Fibroblast of the aortic adventitia (primary cell): ENCODE results near the gene NFRKB. TPM values are rescaled to one million over a fixed set of nuclear protein-coding genes. Genes with fewer than 3 reads are reported as not detected.

Source experiments
- DNase-seq: peaks from one replicate; pipeline ENCODE4 v3.0.0-alpha.2; 2010; ENCODE audit warnings: low read depth
- H3K4me3 ChIP-seq: 2 replicates; pipeline ENCODE4 v1.5.1; 2011; ENCODE audit warnings: low read depth, mild to moderate bottlenecking, control low read depth, low read length, moderate library complexity
- total RNA-seq: library from RNA; depleted of rRNA; stranded (reverse); fragments of >200 nt; gene quantifications from 2 replicates; pipeline ENCODE4 v1.2.3, GENCODE V29; 2012; ENCODE audit warnings: low replicate concordance
- TF ChIP-seq, protein P1 (sequence below): IDR thresholded peaks from 2 replicates; pipeline ENCODE4 v1.5.1; 2011; ENCODE audit warnings: mild to moderate bottlenecking, low read length, control low read depth, inconsistent platforms; ENCODE audit not compliant: insufficient read depth

The NFRKB gene
- total RNA-seq, 1 donor: 21.5 TPM

DNA sequence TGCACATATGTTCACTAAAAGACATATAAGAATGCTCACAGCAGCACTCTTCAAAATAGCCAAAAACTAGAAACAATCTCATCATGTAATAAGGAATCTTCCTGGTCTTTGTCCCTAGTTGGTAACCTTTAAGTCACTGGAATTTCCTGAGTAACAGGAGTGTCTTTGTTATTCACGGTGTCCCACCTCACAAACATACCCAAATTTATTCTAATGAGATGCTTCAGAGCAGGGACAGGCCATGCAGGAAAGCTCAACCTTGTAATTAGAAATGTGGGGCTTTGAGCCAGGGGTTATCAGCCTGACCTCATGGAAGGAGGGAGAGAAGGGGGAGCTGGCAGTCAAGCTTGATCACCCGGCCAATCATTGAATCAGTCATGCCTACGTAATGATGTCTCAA is 40.3 kb upstream of the NFRKB start:
- TF ChIP-seq, protein P1, sequence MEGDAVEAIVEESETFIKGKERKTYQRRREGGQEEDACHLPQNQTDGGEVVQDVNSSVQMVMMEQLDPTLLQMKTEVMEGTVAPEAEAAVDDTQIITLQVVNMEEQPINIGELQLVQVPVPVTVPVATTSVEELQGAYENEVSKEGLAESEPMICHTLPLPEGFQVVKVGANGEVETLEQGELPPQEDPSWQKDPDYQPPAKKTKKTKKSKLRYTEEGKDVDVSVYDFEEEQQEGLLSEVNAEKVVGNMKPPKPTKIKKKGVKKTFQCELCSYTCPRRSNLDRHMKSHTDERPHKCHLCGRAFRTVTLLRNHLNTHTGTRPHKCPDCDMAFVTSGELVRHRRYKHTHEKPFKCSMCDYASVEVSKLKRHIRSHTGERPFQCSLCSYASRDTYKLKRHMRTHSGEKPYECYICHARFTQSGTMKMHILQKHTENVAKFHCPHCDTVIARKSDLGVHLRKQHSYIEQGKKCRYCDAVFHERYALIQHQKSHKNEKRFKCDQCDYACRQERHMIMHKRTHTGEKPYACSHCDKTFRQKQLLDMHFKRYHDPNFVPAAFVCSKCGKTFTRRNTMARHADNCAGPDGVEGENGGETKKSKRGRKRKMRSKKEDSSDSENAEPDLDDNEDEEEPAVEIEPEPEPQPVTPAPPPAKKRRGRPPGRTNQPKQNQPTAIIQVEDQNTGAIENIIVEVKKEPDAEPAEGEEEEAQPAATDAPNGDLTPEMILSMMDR: no peak
- no peak for DNase-seq
- H3K4me3 ChIP-seq: no peak overlapping the region

DNA sequence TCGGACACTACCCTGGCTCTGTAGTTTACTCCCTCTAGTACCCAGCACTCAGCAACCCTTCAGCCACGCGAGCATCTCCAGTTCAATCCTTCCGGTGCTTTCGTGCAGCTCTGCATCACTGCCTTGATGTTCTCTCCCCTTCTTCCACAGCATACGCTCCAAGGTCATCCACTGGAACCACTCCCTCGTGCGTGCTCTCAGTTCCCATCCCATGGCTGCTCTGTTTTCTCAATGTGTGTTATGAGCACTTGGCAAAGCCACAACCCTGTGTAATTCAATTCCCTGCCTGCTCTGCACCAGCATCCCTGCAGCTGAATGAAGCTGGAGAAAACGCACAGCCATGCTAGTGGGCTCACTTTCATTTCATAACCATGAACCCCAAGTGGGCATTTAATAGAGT is 38.5 kb upstream of the NFRKB start:
- H3K4me3 ChIP-seq: no peak overlapping the region
- no peak for DNase-seq

DNA sequence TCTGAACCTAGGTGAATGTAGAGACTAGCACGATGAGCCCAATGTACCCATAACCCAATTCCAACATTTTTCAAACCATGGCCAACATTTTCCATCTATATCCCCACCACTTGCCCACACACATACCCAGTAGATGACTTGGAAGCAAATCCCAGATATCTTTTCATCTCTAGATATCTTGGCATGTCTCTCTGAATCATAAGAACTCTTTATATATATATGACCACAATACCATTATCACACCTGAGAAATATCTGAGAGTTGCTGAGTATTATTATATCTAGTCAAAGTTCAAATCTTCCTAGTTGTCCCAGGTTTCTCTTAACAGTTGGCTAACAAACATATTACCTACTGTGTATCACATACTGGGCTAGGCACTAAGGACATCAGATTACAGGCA is 37.9 kb upstream of the NFRKB start:
- no peak for DNase-seq
- no peak overlapping the region for H3K4me3 ChIP-seq

More for the DNA sequence above, 38.5 kb upstream of the NFRKB start:
- TF ChIP-seq, protein P1: no peak

DNA sequence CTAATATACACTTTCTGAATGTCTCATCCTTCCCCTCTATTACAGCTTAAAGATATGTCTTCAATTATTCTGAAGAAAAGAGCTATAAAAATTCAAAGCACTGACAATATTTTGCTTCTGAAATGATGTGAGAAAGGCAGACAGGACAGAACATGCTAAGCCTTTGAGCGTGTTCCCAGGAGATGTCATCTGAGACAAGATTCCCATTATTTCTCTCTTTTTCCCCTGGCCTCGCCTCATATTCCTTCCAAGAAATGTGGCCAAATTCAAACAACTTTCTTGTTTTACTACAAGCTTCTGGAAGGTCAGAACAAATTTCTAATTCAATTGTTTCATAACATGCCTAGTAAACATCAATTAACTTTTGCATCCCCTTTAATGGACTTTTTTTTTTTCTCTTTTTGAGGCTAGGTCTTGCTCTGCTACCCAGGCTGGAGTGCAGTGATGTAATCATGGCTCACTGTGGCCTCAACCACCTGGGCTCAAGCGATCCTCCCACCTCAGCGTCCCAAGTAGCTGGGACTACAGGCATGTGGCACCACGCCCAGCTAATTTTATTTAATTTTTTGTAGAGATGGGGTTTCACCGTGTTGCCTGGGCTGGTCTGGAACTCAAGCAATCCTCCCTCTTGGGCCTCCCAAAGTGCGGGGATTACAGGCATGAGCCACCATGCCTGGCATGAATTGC is 37.1 kb upstream of the NFRKB start:
- DNase-seq: no peak
- TF ChIP-seq, protein P1: no peak
- H3K4me3 ChIP-seq: no peak overlapping the region

More for the DNA sequence above, 37.9 kb upstream of the NFRKB start:
- TF ChIP-seq, protein P1: no peak

DNA sequence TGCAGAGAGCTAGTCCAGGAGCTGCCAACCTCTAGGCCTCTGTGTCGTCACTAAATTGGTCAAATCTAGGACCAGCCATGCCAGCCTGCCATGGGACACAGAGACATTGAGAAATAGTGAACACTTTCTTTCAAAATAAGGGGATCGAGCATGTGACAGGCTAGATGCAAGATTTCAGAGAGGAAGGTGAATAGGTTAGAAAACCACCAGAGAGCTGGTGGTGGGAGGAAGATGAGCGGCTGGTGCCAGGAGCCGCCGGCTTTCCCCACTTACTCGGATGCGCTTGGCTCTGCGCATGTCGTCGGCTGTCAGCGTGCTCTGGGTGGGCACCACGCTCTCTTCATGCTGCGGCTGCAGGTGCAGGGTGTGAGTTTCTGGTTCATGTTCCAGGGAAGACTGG is 35.4 kb upstream of the NFRKB start:
- no peak for DNase-seq
- no peak overlapping the region for H3K4me3 ChIP-seq
- TF ChIP-seq, protein P1: no peak

DNA sequence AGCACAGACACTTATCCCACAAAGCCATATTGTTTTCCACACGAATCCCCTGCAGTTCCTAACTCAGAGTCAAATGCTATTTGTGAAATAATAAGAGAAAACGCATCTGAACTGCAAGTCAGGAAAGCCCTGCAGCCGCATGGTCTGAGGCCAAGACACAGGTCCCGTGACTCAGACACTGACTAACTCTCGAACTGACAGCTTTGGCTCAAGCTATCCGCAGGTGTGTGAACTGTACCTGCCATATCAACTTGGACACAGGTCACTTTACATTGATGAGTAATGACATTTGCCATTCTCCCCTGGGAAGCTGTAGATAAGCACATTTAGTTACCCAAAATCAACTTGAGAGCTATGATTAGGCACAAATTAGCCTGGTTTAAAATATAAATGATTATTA is 34.9 kb upstream of the NFRKB start:
- TF ChIP-seq, protein P1: no peak
- no peak for DNase-seq
- no peak overlapping the region for H3K4me3 ChIP-seq

DNA sequence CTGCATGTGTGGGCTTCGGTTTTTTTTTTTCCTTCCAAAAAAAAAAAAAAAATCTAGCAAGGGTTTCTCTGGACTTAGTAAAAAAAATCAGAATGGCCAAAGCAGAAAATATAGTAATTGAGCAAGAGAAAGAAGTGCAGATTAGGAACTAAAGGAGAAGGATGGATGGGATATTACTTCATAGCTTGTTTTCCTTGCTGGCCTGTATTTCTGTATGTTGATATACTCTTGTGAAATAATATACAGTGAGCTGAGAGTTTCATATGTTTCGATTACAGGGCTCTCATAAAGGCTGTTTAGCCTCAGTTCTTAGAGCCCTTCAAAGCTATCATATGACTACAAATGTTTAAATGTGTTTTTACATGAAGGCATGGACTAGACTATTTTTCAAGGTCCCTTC is 34.3 kb upstream of the NFRKB start:
- TF ChIP-seq, protein P1: no peak
- H3K4me3 ChIP-seq: no peak overlapping the region
- no peak for DNase-seq
